Heart left ventricle (tissue), 13 donors: ENCODE data around the gene PHF20.

Source experiments
- POLR2A ChIP-seq, 2 donors: fragments of 450-650 bp; IDR thresholded peaks; one replicate each; pipeline ENCODE4 v1.6.1; 2017; ENCODE audit warnings: antibody characterized with exemption in 2 of 2, mild to moderate bottlenecking in 2 of 2, moderate library complexity in 2 of 2
- TF ChIP-seq, protein P1 (sequence below), 12 donors: fragments of 200-600 bp; sonication (generic) in 4 of 12; IDR thresholded peaks; one replicate each; pipeline versions ENCODE4 v1.5.0 to v1.8.0; 2018 to 2022; ENCODE audit warnings: antibody characterized with exemption in 12 of 12, mild to moderate bottlenecking in 5 of 12
- donor health status: ischemic (EF 13 %, LVEDD 7.1; RV severe dilation, severe dysfunction).
- donor health status: DM: no; HTN: yes; CAD: no.
- donor health status: DM: no; HTN: no; CAD: no.
- donor health status: ischemic (EF 25% LVEDD 6.9; RV normal size, moderate dysfunction).
- donor health status: ischemic (EF 25% LVEDD 5.7; RV mildly dilated, moderate dysfunction).
- donor health status: ischemic (EF 35%, LVEDD 5.7; RV mildly dilated, moderate dysfunction).
- donor health status: nonischemic (EF 11% LVEDD 7.7; RV severe dilation, severe dysfunction).
- donor health status: DM: yes; HTN: yes; CAD: no.
- donor health status: PGD.
- donor health status: ischemic (EF 29% LVEDD 5.4; RV normal size, mild dysfunction).
- donor health status: nonischemic (EF 23%, LVEDD 6.1; RV moderate dilation, normal function).

- TF ChIP-seq, protein P1, sequence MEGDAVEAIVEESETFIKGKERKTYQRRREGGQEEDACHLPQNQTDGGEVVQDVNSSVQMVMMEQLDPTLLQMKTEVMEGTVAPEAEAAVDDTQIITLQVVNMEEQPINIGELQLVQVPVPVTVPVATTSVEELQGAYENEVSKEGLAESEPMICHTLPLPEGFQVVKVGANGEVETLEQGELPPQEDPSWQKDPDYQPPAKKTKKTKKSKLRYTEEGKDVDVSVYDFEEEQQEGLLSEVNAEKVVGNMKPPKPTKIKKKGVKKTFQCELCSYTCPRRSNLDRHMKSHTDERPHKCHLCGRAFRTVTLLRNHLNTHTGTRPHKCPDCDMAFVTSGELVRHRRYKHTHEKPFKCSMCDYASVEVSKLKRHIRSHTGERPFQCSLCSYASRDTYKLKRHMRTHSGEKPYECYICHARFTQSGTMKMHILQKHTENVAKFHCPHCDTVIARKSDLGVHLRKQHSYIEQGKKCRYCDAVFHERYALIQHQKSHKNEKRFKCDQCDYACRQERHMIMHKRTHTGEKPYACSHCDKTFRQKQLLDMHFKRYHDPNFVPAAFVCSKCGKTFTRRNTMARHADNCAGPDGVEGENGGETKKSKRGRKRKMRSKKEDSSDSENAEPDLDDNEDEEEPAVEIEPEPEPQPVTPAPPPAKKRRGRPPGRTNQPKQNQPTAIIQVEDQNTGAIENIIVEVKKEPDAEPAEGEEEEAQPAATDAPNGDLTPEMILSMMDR (IDR thresholded peaks at IDR 0.05): no peak
- no peak for TF ChIP-seq POLR2A (IDR thresholded peaks at IDR 0.05)
Observed at GRCh38 chr20:35883336-35883777, 111.5 kb downstream of the PHF20 start.
